ENCODE measurements around the gene TAX1BP3. TPM values are rescaled to one million over a fixed set of nuclear protein-coding genes. Genes with fewer than 3 reads are reported as not detected.

Gene TAX1BP3
- total and polyA plus RNA-seq, 9 donors: 42.6 to 80.5 (median 61.5) TPM

DNA sequence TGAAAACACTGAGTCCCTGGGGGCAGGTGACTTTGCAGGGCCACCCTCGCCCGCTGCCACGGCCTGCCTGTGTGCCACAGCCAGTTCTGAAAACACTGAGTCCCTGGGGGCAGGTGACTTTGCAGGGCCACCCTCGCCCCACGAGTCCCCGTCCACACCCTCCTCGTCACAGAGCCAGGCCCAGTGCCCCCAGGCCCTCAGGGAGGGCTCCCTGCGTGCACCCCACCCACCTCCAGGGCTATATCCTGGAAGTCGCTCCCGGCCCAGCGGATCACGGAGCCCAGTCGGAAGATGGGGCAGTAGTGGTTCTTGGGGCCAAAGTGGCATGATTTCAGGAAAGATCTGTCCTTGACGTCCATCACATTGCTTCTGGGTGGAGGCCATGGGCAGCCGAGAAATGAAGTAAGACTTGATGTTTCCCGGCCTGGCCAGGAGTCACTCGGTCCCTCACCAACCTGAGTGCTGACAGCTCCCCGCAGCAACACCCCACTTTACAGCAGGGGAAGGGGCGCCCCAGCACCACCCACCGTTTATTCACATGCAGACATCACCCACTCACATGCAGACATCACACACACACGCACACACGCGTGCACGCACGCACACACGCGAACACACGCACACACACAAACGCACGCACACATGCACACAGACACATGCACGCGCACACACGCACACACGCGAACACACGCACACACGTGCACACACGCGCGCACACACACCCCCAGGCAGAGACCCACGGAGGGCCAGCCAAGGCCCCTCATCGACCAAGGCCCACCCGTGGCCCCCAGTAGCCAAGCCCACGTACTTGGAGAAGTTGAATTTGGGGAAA is 21.1 kb upstream of the TAX1BP3 start:
- WGBS (ENCODE audit: insufficient coverage): 88% methylated on average over 34 of the region's 44 CpGs

DNA sequence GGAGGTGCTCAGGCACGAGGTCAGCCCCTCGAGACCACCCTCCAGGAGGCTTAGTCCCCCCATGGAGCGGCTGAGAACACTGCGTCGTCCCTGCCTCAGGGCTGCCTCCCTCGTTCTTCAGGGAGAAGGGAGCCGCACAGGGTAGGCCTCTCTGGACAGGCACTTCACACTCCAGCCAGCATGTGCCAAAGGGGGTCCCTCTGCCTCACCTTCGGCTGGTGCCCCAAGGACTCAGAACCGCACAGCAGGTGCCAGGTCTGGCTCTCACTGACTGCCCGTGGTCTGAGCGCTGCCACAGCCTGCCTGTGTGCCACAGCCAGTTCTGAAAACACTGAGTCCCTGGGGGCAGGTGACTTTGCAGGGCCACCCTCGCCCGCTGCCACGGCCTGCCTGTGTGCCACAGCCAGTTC is 20.5 kb upstream of the TAX1BP3 start:
- Histone ChIP-seq H3K9me3 (replicated peaks; ENCODE audit: control insufficient read depth, low read depth, low read length) (no peaks in the 10 kb centered on the region), H3K27me3 (ENCODE audit: control insufficient read depth, insufficient read depth, low read length) (peaks cover 22% of the 10 kb centered on the region)

More for the DNA sequence above, 21.1 kb upstream of the TAX1BP3 start:
- peaks cover 22% of the 10 kb centered on the region for H3K27me3 ChIP-seq (ENCODE audit: control insufficient read depth, insufficient read depth, low read length)
- H3K27ac ChIP-seq (ENCODE audit: low read length): no peak overlapping the region
- peaks cover 23% of the 10 kb centered on the region for H3K4me1 ChIP-seq (ENCODE audit: control insufficient read depth, insufficient read depth, low read length)
- no peaks in the 10 kb centered on the region for H3K9me3 ChIP-seq (replicated peaks; ENCODE audit: control insufficient read depth, low read depth, low read length)
- no peaks in the 10 kb centered on the region for H3K36me3 ChIP-seq (ENCODE audit: control insufficient read depth, insufficient read depth, low read length)
- H3K4me3 ChIP-seq (ENCODE audit: low read length): no peak overlapping the region
- DNase-seq: no peak

DNA sequence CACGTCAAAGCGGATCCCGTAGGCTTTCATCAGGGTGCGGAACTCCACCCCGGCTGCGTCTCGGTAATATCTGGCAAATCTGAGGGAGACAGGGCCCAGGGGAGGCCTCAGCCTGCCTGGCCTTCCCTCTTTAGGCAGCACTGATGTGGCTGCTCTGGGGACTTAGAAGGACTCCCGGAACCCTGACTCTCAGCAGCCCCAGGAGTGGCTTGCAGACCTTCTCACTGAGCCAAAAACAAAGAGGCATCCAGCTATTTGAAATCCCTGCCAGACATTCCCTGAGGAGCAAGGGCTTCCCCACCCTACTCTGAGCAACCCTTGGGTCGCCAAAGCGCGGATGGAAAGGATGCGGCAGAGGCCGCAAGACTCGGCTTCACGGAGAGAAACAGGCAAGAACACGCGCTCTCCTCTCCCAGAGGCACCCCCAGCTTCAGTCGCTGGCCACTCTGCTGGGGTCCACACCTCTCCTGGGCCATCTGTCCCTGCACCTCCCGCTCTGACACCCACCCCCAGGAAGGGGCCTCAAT is 19.7 kb upstream of the TAX1BP3 start:
- H3K36me3 ChIP-seq (ENCODE audit: control insufficient read depth, insufficient read depth, low read length): no peaks in the 10 kb centered on the region
- H3K4me3 ChIP-seq (ENCODE audit: low read length): no peak overlapping the region
- peaks cover 15% of the 10 kb centered on the region for H3K4me1 ChIP-seq (ENCODE audit: control insufficient read depth, insufficient read depth, low read length)
- WGBS (ENCODE audit: insufficient coverage): 20% methylated on average over 14 of the region's 19 CpGs
- DNase-seq: no peak
- H3K27ac ChIP-seq (ENCODE audit: low read length): no peak overlapping the region
- peaks cover 18% of the 10 kb centered on the region for H3K27me3 ChIP-seq (ENCODE audit: control insufficient read depth, insufficient read depth, low read length)
- H3K9me3 ChIP-seq (replicated peaks; ENCODE audit: control insufficient read depth, low read depth, low read length): no peaks in the 10 kb centered on the region

More for the DNA sequence above, 20.5 kb upstream of the TAX1BP3 start:
- whole genome bisulfite sequencing (ENCODE audit: insufficient coverage): 44% methylated on average over 9 of the region's 14 CpGs
- no peak overlapping the region for H3K27ac ChIP-seq (ENCODE audit: low read length)
- H3K4me3 ChIP-seq (ENCODE audit: low read length): no peak overlapping the region
- H3K4me1 ChIP-seq (ENCODE audit: control insufficient read depth, insufficient read depth, low read length): peaks cover 18% of the 10 kb centered on the region
- no peak for DNase-seq
- H3K36me3 ChIP-seq (ENCODE audit: control insufficient read depth, insufficient read depth, low read length): no peaks in the 10 kb centered on the region

DNA sequence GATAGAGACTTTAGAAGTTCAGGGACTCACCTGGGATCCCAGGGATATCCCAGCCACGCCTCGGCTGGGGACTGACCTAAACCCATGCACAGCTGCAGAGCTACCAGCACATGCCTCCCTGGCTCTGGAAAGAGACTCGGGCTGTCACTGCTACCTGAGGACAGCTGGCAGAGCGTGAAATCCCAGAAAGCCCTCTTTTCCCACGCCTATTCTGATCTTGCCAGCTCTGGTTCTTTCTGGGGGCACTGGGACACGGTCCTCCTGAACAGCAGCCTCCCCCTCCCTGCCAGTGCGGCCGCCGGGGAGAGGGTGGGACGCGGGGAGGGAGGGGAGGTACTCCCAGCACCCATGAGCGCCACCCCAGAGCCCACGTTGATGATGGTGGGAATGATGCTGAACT is 16.8 kb upstream of the TAX1BP3 start:
- Histone ChIP-seq H3K4me1 (ENCODE audit: control insufficient read depth, insufficient read depth, low read length) (peaks cover 11% of the 10 kb centered on the region), H3K27ac (ENCODE audit: low read length) (no peak overlapping the region), H3K36me3 (ENCODE audit: control insufficient read depth, insufficient read depth, low read length) (no peaks in the 10 kb centered on the region), H3K9me3 (replicated peaks; ENCODE audit: control insufficient read depth, low read depth, low read length) (no peaks in the 10 kb centered on the region), H3K4me3 (ENCODE audit: low read length) (no peak overlapping the region), H3K27me3 (ENCODE audit: control insufficient read depth, insufficient read depth, low read length) (peaks cover 12% of the 10 kb centered on the region)
- DNase-seq: no peak
- WGBS (ENCODE audit: insufficient coverage): 41% methylated on average over 4 of the region's 13 CpGs

DNA sequence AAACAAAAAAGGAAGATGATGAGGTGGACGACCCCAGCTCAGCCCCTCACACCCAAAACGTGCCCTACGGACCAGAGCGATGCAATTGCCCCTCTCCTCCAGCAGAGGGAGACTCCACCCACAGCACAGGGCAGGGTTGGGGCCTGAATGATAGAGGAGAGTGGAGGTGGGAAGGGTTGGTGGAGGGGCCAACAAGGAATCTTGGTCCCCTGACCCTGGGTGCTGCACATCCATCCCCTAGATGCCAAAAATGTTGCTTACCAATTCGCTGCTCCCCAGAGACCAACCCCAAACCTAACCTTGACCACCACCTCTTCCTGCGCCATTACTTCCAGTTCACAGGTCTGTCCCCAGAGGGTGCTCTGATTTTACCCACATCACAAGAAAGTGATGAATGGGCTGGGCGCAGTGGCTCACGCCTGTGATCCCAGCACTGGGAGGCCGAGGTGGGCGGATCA is 14.7 kb upstream of the TAX1BP3 start:
- Histone ChIP-seq H3K9me3 (replicated peaks; ENCODE audit: control insufficient read depth, low read depth, low read length) (no peaks in the 10 kb centered on the region), H3K4me3 (ENCODE audit: low read length) (no peak overlapping the region), H3K27me3 (ENCODE audit: control insufficient read depth, insufficient read depth, low read length) (peaks cover 12% of the 10 kb centered on the region), H3K4me1 (ENCODE audit: control insufficient read depth, insufficient read depth, low read length) (peaks cover 8% of the 10 kb centered on the region), H3K27ac (ENCODE audit: low read length) (no peak overlapping the region), H3K36me3 (ENCODE audit: control insufficient read depth, insufficient read depth, low read length) (no peaks in the 10 kb centered on the region)
- DNase-seq: no peak
- 57% methylated on average over 6 of the region's 10 CpGs for WGBS (ENCODE audit: insufficient coverage)

DNA sequence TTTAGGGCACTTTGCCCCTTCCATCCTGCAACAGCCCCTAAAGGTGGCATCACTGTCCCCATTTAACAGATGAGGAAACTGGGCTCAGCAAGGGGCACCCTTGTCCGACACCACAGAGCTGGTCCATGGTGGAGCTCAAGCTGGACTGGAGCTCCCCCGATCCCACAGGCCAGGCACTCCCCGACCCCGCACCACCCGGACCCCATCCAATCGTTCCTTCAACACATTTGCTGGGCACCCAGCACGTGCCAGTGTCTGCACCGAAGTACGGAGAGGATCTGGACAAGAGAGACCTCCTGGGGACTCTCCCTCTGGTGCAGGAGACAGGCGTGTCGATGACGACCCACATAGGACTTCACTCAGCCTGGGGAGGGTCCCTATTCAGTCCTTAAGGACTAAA is 13.7 kb upstream of the TAX1BP3 start:
- no peaks in the 10 kb centered on the region for H3K9me3 ChIP-seq (replicated peaks; ENCODE audit: control insufficient read depth, low read depth, low read length)
- no peak overlapping the region for H3K4me3 ChIP-seq (ENCODE audit: low read length)
- WGBS (ENCODE audit: insufficient coverage): 85% methylated on average over 12 of the region's 12 CpGs
- DNase-seq: no peak
- peaks cover 11% of the 10 kb centered on the region for H3K27me3 ChIP-seq (ENCODE audit: control insufficient read depth, insufficient read depth, low read length)
- peaks cover 6% of the 10 kb centered on the region for H3K4me1 ChIP-seq (ENCODE audit: control insufficient read depth, insufficient read depth, low read length)
- no peak overlapping the region for H3K27ac ChIP-seq (ENCODE audit: low read length)
- peaks cover 4% of the 10 kb centered on the region for H3K36me3 ChIP-seq (ENCODE audit: control insufficient read depth, insufficient read depth, low read length)

DNA sequence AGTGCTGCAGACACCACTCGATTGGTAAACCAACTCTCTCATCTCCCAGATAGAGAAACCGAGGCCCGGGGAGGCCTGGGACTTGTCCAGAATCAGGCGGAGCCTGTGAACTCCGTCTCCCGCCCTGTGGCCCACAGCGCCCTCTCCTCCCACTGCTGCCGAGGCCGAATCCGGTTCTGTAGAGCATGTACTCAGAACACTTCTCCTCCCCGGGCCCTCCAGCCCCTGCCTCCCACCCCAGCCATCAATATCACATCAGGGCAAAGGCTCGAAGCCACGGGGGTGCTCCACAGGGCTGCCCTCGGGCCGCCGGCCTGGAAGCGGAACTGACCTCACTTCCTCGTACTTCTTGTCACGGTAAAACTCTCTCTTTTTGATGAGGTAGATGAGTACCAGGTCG is 13.2 kb upstream of the TAX1BP3 start:
- H3K4me3 ChIP-seq (ENCODE audit: low read length): no peak overlapping the region
- peaks cover 6% of the 10 kb centered on the region for H3K4me1 ChIP-seq (ENCODE audit: control insufficient read depth, insufficient read depth, low read length)
- no peak for DNase-seq
- 71% methylated on average over 14 of the region's 20 CpGs for WGBS (ENCODE audit: insufficient coverage)
- no peaks in the 10 kb centered on the region for H3K9me3 ChIP-seq (replicated peaks; ENCODE audit: control insufficient read depth, low read depth, low read length)
- H3K36me3 ChIP-seq (ENCODE audit: control insufficient read depth, insufficient read depth, low read length): peaks cover 4% of the 10 kb centered on the region
- H3K27me3 ChIP-seq (ENCODE audit: control insufficient read depth, insufficient read depth, low read length): peaks cover 11% of the 10 kb centered on the region
- no peak overlapping the region for H3K27ac ChIP-seq (ENCODE audit: low read length)

DNA sequence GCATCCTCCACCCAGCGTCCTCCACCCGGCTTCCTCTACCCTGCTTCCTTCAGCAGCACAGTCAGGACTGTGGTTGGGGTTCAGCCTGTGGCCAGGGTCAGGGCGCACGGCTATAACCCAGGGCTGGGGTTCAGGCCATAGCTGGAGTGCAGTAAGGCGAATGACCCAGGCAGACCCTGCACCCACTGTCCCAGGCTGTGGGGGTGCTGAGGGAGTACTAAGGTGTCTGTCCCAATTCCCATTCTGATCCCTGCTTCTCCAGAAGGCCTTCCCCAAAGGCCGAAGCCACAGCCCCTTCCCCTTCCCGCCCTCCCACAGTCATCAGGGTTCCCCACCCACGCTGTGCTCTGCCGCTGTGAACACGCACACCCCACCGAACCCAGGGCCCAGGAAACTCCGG is 12.7 kb upstream of the TAX1BP3 start:
- H3K9me3 ChIP-seq (replicated peaks; ENCODE audit: control insufficient read depth, low read depth, low read length): no peaks in the 10 kb centered on the region
- 88% methylated on average over 11 of the region's 12 CpGs for WGBS (ENCODE audit: insufficient coverage)
- no peak for DNase-seq
- H3K4me1 ChIP-seq (ENCODE audit: control insufficient read depth, insufficient read depth, low read length): peaks cover 6% of the 10 kb centered on the region
- no peak overlapping the region for H3K27ac ChIP-seq (ENCODE audit: low read length)
- peaks cover 11% of the 10 kb centered on the region for H3K27me3 ChIP-seq (ENCODE audit: control insufficient read depth, insufficient read depth, low read length)
- no peak overlapping the region for H3K4me3 ChIP-seq (ENCODE audit: low read length)
- H3K36me3 ChIP-seq (ENCODE audit: control insufficient read depth, insufficient read depth, low read length): peaks cover 4% of the 10 kb centered on the region

DNA sequence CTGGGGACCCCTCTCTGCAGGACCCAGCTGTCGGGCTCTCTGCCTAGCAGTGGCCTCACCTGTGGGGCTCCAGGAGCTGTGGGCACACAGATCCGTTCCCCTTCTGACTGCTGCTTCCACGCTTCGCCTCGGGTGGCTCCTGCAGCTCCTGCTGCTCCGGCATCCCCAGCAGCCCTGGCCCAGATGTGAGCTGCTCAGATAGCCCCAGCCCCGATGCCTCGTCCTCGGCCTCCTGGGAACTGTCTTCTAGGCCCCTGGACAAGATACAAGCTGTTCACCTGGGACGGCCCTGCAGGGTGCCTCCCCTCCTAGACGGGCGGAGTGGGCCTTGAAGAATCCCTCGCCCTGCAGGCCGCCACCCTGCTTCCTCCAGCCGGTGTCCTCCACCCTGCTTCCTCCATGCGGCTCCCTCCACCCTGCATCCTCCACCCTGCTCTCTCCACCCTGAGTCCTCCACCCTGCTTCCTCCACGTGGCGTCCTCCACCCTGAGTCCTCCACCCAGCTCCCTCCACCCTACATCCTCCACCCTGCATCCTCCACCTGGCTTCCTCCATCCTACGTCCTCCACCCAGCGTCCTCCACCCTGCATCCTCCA is 11.3 kb upstream of the TAX1BP3 start:
- Histone ChIP-seq H3K9me3 (replicated peaks; ENCODE audit: control insufficient read depth, low read depth, low read length) (no peaks in the 10 kb centered on the region), H3K4me1 (ENCODE audit: control insufficient read depth, insufficient read depth, low read length) (no peaks in the 10 kb centered on the region), H3K4me3 (ENCODE audit: low read length) (no peak overlapping the region), H3K27me3 (ENCODE audit: control insufficient read depth, insufficient read depth, low read length) (peaks cover 7% of the 10 kb centered on the region), H3K27ac (ENCODE audit: low read length) (no peak overlapping the region), H3K36me3 (ENCODE audit: control insufficient read depth, insufficient read depth, low read length) (peaks cover 4% of the 10 kb centered on the region)
- 46% methylated on average over 20 of the region's 20 CpGs for WGBS (ENCODE audit: insufficient coverage)
- no peak for DNase-seq

DNA sequence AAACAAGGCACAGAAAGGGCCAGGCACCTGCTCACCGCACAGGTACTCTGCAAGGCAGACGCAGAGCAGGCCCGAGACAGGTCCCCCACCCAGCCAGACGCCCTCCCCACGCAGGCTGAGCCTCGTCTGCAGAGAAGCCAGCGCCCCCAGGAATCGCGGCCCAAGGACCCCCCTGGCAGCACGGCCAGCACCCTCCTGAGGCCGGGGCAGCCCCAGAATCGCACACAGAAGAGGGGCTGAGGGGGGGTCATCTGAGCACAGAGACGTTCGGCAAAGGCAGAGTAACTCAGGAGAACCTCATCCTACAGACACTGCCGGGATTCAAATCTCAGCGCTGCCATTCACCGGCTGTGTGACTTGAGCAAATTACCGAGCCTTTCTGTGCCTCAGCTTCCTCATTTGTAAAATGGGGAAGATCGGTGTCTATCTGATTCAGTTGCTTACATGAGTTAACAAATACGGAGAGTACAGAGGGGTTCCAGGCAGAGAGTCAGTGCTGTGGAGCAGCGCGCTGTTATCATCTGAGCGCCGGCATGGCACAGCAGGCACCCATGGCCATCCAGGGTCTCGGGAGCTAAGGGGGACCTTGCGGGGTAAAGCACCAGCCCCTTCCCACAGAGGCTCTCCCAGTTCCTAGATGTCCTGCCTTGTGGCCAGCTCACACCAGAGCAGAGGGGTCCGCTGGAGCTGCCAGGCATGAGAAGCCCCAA is 10.6 kb upstream of the TAX1BP3 start:
- no peaks in the 10 kb centered on the region for H3K4me1 ChIP-seq (ENCODE audit: control insufficient read depth, insufficient read depth, low read length)
- no peak overlapping the region for H3K4me3 ChIP-seq (ENCODE audit: low read length)
- WGBS (ENCODE audit: insufficient coverage): 87% methylated on average over 17 of the region's 27 CpGs
- no peak for DNase-seq
- peaks cover 4% of the 10 kb centered on the region for H3K36me3 ChIP-seq (ENCODE audit: control insufficient read depth, insufficient read depth, low read length)
- no peak overlapping the region for H3K27ac ChIP-seq (ENCODE audit: low read length)
- peaks cover 2% of the 10 kb centered on the region for H3K27me3 ChIP-seq (ENCODE audit: control insufficient read depth, insufficient read depth, low read length)
- no peaks in the 10 kb centered on the region for H3K9me3 ChIP-seq (replicated peaks; ENCODE audit: control insufficient read depth, low read depth, low read length)

Measured in muscle of leg (tissue), 11 donors.